Neural progenitor cell (in vitro differentiated cells): ENCODE measurements around the gene CDH12. TPM values are rescaled to one million over a fixed set of nuclear protein-coding genes. Genes with fewer than 3 reads are reported as not detected.

Source experiments
- DNase-seq: peaks from one replicate; pipeline ENCODE4 v3.0.0-alpha.2; 2016; ENCODE audit warnings: low spot score
- H2AFZ ChIP-seq: fragments of 200-600 bp; sonication (generic); replicated peaks from 2 replicates; pipeline ENCODE4 v1.6.1; 2016; ENCODE audit warnings: antibody characterized with exemption
- H3F3A ChIP-seq: fragments of 200-600 bp; sonication (generic); 2 replicates; pipeline ENCODE4 v1.6.1; 2016; ENCODE audit warnings: antibody characterized with exemption, low read depth
- H3K27ac ChIP-seq: fragments of 200-600 bp; sonication (generic); 2 replicates; pipeline ENCODE4 v1.5.1; 2016; ENCODE audit warnings: mild to moderate bottlenecking
- H3K27me3 ChIP-seq: fragments of 200-600 bp; sonication (generic); 2 replicates; pipeline ENCODE4 v1.6.1; 2016; ENCODE audit warnings: mild to moderate bottlenecking, moderate library complexity
- H3K36me3 ChIP-seq: fragments of 200-600 bp; sonication (generic); 2 replicates; pipeline ENCODE4 v1.5.1; 2016
- H3K4me1 ChIP-seq: fragments of 200-600 bp; sonication (generic); 2 replicates; pipeline ENCODE4 v1.6.1; 2016; ENCODE audit warnings: mixed run types
- H3K4me2 ChIP-seq: fragments of 200-600 bp; sonication (generic); 2 replicates; pipeline ENCODE4 v1.6.1; 2016
- H3K4me3 ChIP-seq: fragments of 200-600 bp; sonication (generic); 2 replicates; pipeline ENCODE4 v1.5.1; 2016
- H3K79me2 ChIP-seq: fragments of 200-600 bp; sonication (generic); 2 replicates; pipeline ENCODE4 v1.6.1; 2016; ENCODE audit warnings: low read depth
- H3K9ac ChIP-seq: fragments of 200-600 bp; sonication (generic); 2 replicates; pipeline ENCODE4 v1.6.1; 2016
- H3K9me3 ChIP-seq: fragments of 200-600 bp; sonication (generic); 2 replicates; pipeline ENCODE4 v1.5.1; 2016; ENCODE audit warnings: low read depth
- H4K20me1 ChIP-seq: fragments of 200-600 bp; sonication (generic); 2 replicates; pipeline ENCODE4 v1.6.1; 2016; ENCODE audit warnings: low read depth
- H3K27ac Mint-ChIP-seq: 3 replicates; pipeline ENCODE4 v1.8.0; 2021; ENCODE audit warnings: mixed read lengths
- H3K27me3 Mint-ChIP-seq: 2 replicates; pipeline ENCODE4 v1.8.0; 2022; ENCODE audit warnings: low read depth, mild to moderate bottlenecking, inconsistent platforms, moderate library complexity, mixed read lengths; ENCODE audit not compliant: insufficient read depth
- H3K36me3 Mint-ChIP-seq: 3 replicates; pipeline ENCODE4 v1.8.0; 2021; ENCODE audit warnings: mixed read lengths
- H3K4me1 Mint-ChIP-seq: 3 replicates; pipeline ENCODE4 v1.8.0; 2021; ENCODE audit warnings: mixed read lengths
- H3K4me3 Mint-ChIP-seq: 3 replicates; pipeline ENCODE4 v1.8.0; 2021; ENCODE audit warnings: mild to moderate bottlenecking, moderate library complexity, mixed read lengths
- H3K9me3 Mint-ChIP-seq: 3 replicates; pipeline ENCODE4 v1.8.0; 2020; ENCODE audit warnings: mixed read lengths
- CTCF ChIP-seq: fragments of 200-600 bp; sonication (generic); IDR thresholded peaks from 2 replicates; pipeline ENCODE4 v1.5.1; 2017; ENCODE audit warnings: antibody characterized with exemption, mild to moderate bottlenecking
- EZH2 ChIP-seq: fragments of 200-600 bp; sonication (generic); IDR thresholded peaks from 2 replicates; pipeline ENCODE4 v1.6.1; 2017; ENCODE audit warnings: antibody characterized with exemption, mild to moderate bottlenecking, moderate library complexity
- EZH2phosphoT487 ChIP-seq: fragments of 200-600 bp; sonication (generic); IDR thresholded peaks from 2 replicates; pipeline ENCODE4 v1.6.1; 2017; ENCODE audit warnings: antibody characterized with exemption
- total RNA-seq: library from RNA; depleted of rRNA; stranded (reverse); fragments of >200 nt; gene quantifications from 2 replicates; pipeline ENCODE4 v1.2.3, GENCODE V29; 2015; ENCODE audit warnings: low replicate concordance

The CDH12 gene
- total RNA-seq, 1 donor from 2014 or later, result not detected

- Histone ChIP-seq H3F3A (no peaks in the 10 kb centered on the region), H3K4me2 (no peak overlapping the region), H3K79me2 (no peaks in the 10 kb centered on the region), H3K36me3 (no peaks in the 10 kb centered on the region), H2AFZ (no peak overlapping the region), H3K27ac (no peak overlapping the region), H3K4me1 (no peaks in the 10 kb centered on the region), H3K9me3 (no peaks in the 10 kb centered on the region), H3K9ac (no peak overlapping the region), H4K20me1 (no peaks in the 10 kb centered on the region), H3K4me3 (no peak overlapping the region), H3K27me3 (no peaks in the 10 kb centered on the region)
- no peak overlapping the region for H3K4me3 Mint-ChIP-seq
- H3K36me3 Mint-ChIP-seq, result no peaks in the 10 kb centered on the region
- TF ChIP-seq EZH2 (no peak), CTCF (no peak), EZH2phosphoT487 (no peak)
- DNase-seq, result no peak
- no peaks in the 10 kb centered on the region for H3K4me1 Mint-ChIP-seq
- H3K9me3 Mint-ChIP-seq, result no peaks in the 10 kb centered on the region
- H3K27ac Mint-ChIP-seq, result no peak overlapping the region
- H3K27me3 Mint-ChIP-seq, result no peaks in the 10 kb centered on the region
Measured at GRCh38 chr5:22314548-22314947, 538.6 kb downstream of the CDH12 start.

- Histone ChIP-seq H3K4me1 (no peaks in the 10 kb centered on the region), H3K27ac (no peak overlapping the region), H3K36me3 (no peaks in the 10 kb centered on the region), H3K4me2 (no peak overlapping the region), H3K9ac (no peak overlapping the region), H3K9me3 (no peaks in the 10 kb centered on the region), H3K79me2 (no peaks in the 10 kb centered on the region), H4K20me1 (no peaks in the 10 kb centered on the region), H3K27me3 (no peaks in the 10 kb centered on the region), H3K4me3 (no peak overlapping the region), H2AFZ (no peak overlapping the region), H3F3A (no peaks in the 10 kb centered on the region)
- no peak for TF ChIP-seq CTCF
- no peak for TF ChIP-seq EZH2
- TF ChIP-seq EZH2phosphoT487, result no peak
- no peaks in the 10 kb centered on the region for H3K9me3 Mint-ChIP-seq
- H3K4me3 Mint-ChIP-seq, result no peak overlapping the region
- no peaks in the 10 kb centered on the region for H3K27me3 Mint-ChIP-seq
- no peak overlapping the region for H3K27ac Mint-ChIP-seq
- DNase-seq, result no peak
- peaks cover 12% of the 10 kb centered on the region for H3K4me1 Mint-ChIP-seq
- H3K36me3 Mint-ChIP-seq, result no peaks in the 10 kb centered on the region
Measured at GRCh38 chr5:22306011-22306410, 547.1 kb downstream of the CDH12 start.

GRCh38 chr5:22295832-22296231 lies 557.3 kb downstream of the CDH12 start:
- Histone ChIP-seq H3K9me3 (no peaks in the 10 kb centered on the region), H2AFZ (no peak overlapping the region), H3F3A (no peaks in the 10 kb centered on the region), H3K4me3 (no peak overlapping the region), H3K4me1 (no peaks in the 10 kb centered on the region), H3K27ac (no peak overlapping the region), H3K36me3 (no peaks in the 10 kb centered on the region), H3K79me2 (no peaks in the 10 kb centered on the region), H3K4me2 (no peak overlapping the region), H3K9ac (no peak overlapping the region), H4K20me1 (no peaks in the 10 kb centered on the region), H3K27me3 (no peaks in the 10 kb centered on the region)
- Mint-ChIP-seq H3K27me3 (no peaks in the 10 kb centered on the region), H3K4me3 (no peak overlapping the region), H3K4me1 (no peaks in the 10 kb centered on the region), H3K27ac (no peak overlapping the region), H3K9me3 (peaks cover 18% of the 10 kb centered on the region), H3K36me3 (no peaks in the 10 kb centered on the region)
- TF ChIP-seq EZH2, result no peak
- TF ChIP-seq CTCF, result no peak
- no peak for TF ChIP-seq EZH2phosphoT487
- DNase-seq, result no peak

- H3K4me2 ChIP-seq, result no peak overlapping the region
- no peaks in the 10 kb centered on the region for H3K27me3 ChIP-seq
- H3K9ac ChIP-seq, result no peak overlapping the region
- Mint-ChIP-seq H3K27me3 (no peaks in the 10 kb centered on the region), H3K27ac (no peak overlapping the region), H3K4me3 (no peak overlapping the region), H3K9me3 (peaks cover 18% of the 10 kb centered on the region), H3K36me3 (no peaks in the 10 kb centered on the region), H3K4me1 (no peaks in the 10 kb centered on the region)
- no peaks in the 10 kb centered on the region for H3F3A ChIP-seq
- TF ChIP-seq EZH2 (no peak), EZH2phosphoT487 (no peak), CTCF (no peak)
- no peak for DNase-seq
- H3K27ac ChIP-seq, result no peak overlapping the region
- no peaks in the 10 kb centered on the region for H4K20me1 ChIP-seq
- H3K4me3 ChIP-seq, result no peak overlapping the region
- H3K36me3 ChIP-seq, result no peaks in the 10 kb centered on the region
- H2AFZ ChIP-seq, result no peak overlapping the region
- no peaks in the 10 kb centered on the region for H3K4me1 ChIP-seq
- H3K9me3 ChIP-seq, result no peaks in the 10 kb centered on the region
- H3K79me2 ChIP-seq, result no peaks in the 10 kb centered on the region
Measured at GRCh38 chr5:22293147-22293546, 560.0 kb downstream of the CDH12 start.
